ENCODE data around the gene HSFX3. TPM values are rescaled to one million over a fixed set of nuclear protein-coding genes. Genes with fewer than 3 reads are reported as not detected.
"Not testable (repeated sequence)": the region's sequence is repeated elsewhere in the genome, so short reads cannot be mapped to it uniquely, and the experiment has no call there.

Gene HSFX3
- total RNA-seq, 2 donors from 2014 or later: not detected

DNA sequence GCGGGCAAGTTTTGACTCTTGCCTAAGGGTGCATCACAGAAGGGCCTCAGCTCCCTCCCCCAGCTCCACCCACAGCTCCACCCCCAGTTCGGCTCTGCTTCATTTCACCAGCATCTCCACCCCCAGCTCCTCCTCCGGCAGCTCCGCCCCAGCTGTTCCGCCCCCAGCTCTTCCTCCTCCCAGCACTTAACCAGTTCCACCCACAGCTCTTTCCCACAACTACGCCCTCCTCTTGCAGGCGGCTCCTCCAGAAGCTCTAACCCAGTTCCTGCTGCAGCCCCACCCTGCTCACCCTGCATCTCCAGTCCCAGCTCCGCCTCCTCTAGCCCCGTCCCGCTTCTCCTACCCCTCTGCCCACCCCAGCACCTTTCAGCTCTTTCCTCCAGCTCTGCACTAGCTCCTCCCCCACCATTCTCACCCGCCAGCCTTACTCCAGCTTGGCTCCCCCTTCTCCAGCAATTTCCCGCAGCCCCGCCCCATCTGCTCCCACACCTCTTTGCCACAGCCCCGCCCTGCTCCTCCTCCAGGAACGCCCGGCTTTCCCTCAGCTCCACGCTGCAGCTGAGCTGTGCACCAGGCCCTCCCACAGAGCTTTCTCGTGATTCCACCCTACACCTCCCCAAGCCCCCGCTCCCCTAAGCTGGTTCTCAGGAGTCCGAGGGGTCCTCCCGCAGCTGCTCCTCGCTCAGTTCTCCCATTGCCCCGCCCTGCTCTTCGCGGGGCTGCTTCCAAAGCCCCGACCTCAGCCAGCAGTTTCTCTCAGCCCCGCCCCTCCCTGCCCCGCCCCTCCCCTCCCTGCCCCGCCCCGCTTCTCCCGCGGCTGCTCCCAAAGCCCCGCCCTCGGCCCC is 10.2 kb downstream of the HSFX3 start:
- Mint-ChIP-seq H3K4me3 (peak overlapping the region; percentile 95 to 96), H3K27me3 (ENCODE audit: low read depth) (peaks cover 12% of the 10 kb centered on the region), H3K36me3 (ENCODE audit: insufficient read depth in 2 of 2) (peaks cover 0 to 5% of the 10 kb centered on the region in 2 donors), H3K27ac (peak overlapping the region; percentile 95), H3K9me3 (no peaks in the 10 kb centered on the region), H3K4me1 (ENCODE audit: low read depth) (peaks cover 6% of the 10 kb centered on the region)
- ATAC-seq (replicated peaks in 1 of 2) (peak; percentile 56 to 60), DNase-seq (peak; percentile 87 to 91)

GRCh38 chrX:149537474-149537873 is 12.2 kb downstream of the HSFX3 start:
- H3K4me3 Mint-ChIP-seq; ATAC-seq (replicated peaks in 1 of 2); H3K27ac Mint-ChIP-seq; H3K36me3 Mint-ChIP-seq (ENCODE audit: insufficient read depth in 2 of 2); H3K4me1 Mint-ChIP-seq (ENCODE audit: low read depth); H3K9me3 Mint-ChIP-seq; DNase-seq: not testable (repeated sequence)
- H3K27me3 Mint-ChIP-seq (ENCODE audit: low read depth): peaks cover 12% of the 10 kb centered on the region

GRCh38 chrX:149534926-149535602 is 14.7 kb downstream of the HSFX3 start:
- peaks cover 12% of the 10 kb centered on the region for H3K27me3 Mint-ChIP-seq (ENCODE audit: low read depth)
- not testable (repeated sequence) for H3K4me1 Mint-ChIP-seq (ENCODE audit: low read depth); H3K36me3 Mint-ChIP-seq (ENCODE audit: insufficient read depth in 2 of 2); H3K27ac Mint-ChIP-seq; H3K4me3 Mint-ChIP-seq; DNase-seq; ATAC-seq (replicated peaks in 1 of 2); H3K9me3 Mint-ChIP-seq

GRCh38 chrX:149533999-149534398 is 15.7 kb downstream of the HSFX3 start:
- not testable (repeated sequence) for DNase-seq; H3K36me3 Mint-ChIP-seq (ENCODE audit: insufficient read depth in 2 of 2); H3K27ac Mint-ChIP-seq; ATAC-seq (replicated peaks in 1 of 2); H3K4me1 Mint-ChIP-seq (ENCODE audit: low read depth); H3K9me3 Mint-ChIP-seq; H3K4me3 Mint-ChIP-seq
- peaks cover 12% of the 10 kb centered on the region for H3K27me3 Mint-ChIP-seq (ENCODE audit: low read depth)

DNA sequence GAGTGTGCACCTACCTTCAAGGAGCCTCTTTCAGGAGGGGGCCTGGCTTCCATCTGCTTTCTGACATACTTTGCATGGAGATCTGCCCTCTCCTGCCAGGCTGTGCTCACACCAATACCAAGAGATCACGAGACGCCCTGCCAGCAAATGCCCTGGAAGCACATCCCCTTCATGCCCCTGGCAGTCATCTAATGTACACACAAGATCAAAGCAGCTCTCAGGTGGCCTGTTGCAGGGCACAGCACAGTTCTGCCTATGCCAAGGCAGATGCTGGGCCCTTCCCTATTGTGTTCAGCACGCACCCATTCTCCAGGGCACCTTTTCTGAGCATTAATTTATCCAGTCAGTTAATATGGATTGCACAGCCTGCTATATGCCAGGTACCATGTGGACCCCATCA is 16.9 kb downstream of the HSFX3 start:
- not testable (repeated sequence) for H3K4me1 Mint-ChIP-seq (ENCODE audit: low read depth); H3K27ac Mint-ChIP-seq; H3K9me3 Mint-ChIP-seq; H3K4me3 Mint-ChIP-seq; DNase-seq; H3K36me3 Mint-ChIP-seq (ENCODE audit: insufficient read depth in 2 of 2); ATAC-seq (replicated peaks in 1 of 2)
- H3K27me3 Mint-ChIP-seq (ENCODE audit: low read depth): peaks cover 12% of the 10 kb centered on the region

- Mint-ChIP-seq H3K9me3 (no peaks in the 10 kb centered on the region), H3K4me1 (ENCODE audit: low read depth) (peaks cover 6% of the 10 kb centered on the region), H3K4me3 (no peak overlapping the region), H3K27me3 (ENCODE audit: low read depth) (peaks cover 12% of the 10 kb centered on the region), H3K27ac (no peak overlapping the region), H3K36me3 (ENCODE audit: insufficient read depth in 2 of 2) (peaks cover 0 to 4% of the 10 kb centered on the region in 2 donors)
- DNase-seq (no peak), ATAC-seq (replicated peaks in 1 of 2) (peak; percentile 63 to 64)
Observed at GRCh38 chrX:149531599-149531998, 18.1 kb downstream of the HSFX3 start.

DNA sequence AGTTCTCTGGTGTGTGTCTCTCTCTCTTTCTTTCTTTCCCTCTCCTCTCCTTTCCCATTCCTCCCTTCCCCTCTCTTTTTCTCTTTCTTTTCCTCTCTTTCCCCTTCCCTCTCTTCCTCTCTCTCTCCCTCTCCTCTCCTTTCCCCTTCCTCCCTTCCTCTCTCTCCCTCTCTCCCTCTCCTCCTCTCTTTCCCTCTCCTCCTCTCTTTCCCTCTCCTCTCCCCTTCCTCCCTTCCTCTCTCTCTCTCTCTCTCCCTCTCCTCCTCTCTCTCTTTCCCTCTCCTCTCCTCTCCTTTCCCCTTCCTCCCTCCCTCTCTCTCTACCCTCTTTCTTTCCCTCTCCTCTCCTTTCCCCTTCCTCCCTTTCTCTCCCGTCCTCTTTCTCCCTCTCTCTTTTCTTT is 21.3 kb downstream of the HSFX3 start:
- Mint-ChIP-seq H3K27me3 (ENCODE audit: low read depth) (no peaks in the 10 kb centered on the region), H3K4me1 (ENCODE audit: low read depth) (peaks cover 6% of the 10 kb centered on the region), H3K9me3 (no peaks in the 10 kb centered on the region), H3K4me3 (no peak overlapping the region), H3K36me3 (ENCODE audit: insufficient read depth in 2 of 2) (no peaks in the 10 kb centered on the region), H3K27ac (peak overlapping the region; percentile 63)
- no peak for ATAC-seq (replicated peaks in 1 of 2)
- DNase-seq: no peak

DNA sequence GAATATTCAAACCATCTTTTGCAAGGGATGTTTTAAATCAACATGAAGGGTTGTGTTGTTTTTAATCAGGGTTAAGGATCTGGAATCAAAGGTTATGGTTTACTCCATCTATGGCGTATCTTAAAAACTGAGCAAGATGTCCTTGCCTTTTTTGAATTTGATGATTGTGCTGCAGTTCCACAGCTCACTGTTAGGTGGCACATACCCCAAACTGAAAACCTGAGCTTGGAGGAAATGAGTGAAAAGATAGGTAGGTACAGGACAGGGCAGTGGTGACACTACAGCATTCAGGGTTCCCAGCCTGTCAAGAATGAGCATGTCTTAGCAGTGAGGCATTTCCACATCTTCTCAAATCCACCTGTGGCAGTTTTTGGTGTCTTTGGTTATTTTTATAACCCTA is 22.0 kb downstream of the HSFX3 start:
- Mint-ChIP-seq H3K27me3 (ENCODE audit: low read depth) (peaks cover 3% of the 10 kb centered on the region), H3K27ac (no peak overlapping the region), H3K4me1 (ENCODE audit: low read depth) (peaks cover 6% of the 10 kb centered on the region), H3K36me3 (ENCODE audit: insufficient read depth in 2 of 2) (no peaks in the 10 kb centered on the region), H3K9me3 (no peaks in the 10 kb centered on the region), H3K4me3 (no peak overlapping the region)
- DNase-seq (peak; percentile 22 to 24), ATAC-seq (replicated peaks in 1 of 2) (peak in 1 of 2 donors; percentile 41)

- not testable (repeated sequence) for H3K9me3 Mint-ChIP-seq; DNase-seq; H3K4me1 Mint-ChIP-seq (ENCODE audit: low read depth); H3K36me3 Mint-ChIP-seq (ENCODE audit: insufficient read depth in 2 of 2); H3K27ac Mint-ChIP-seq; H3K4me3 Mint-ChIP-seq; ATAC-seq (replicated peaks in 1 of 2)
- H3K27me3 Mint-ChIP-seq (ENCODE audit: low read depth): peaks cover 11% of the 10 kb centered on the region
Observed at GRCh38 chrX:149526318-149527033, 23.2 kb downstream of the HSFX3 start.

DNA sequence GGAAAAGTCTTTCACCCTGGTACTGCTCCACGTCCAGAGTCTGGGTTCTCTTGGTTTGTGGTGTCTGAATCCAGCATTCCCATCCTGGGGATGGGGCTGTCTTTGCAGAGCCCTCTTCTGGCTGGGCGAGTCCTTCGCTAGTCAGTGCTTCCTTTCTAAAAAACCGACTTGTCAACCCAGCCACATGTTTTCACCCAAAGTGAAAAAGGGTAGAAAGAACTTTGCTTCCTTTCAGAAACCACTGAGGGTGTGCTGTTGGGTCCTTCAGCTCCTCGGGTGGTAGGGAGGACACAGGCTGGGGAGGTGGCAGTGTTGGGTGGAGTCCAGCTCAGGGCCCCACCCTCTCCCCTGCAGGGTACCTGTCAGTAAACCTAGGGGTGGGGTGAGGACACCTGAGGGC is 23.8 kb downstream of the HSFX3 start:
- H3K4me1 Mint-ChIP-seq (ENCODE audit: low read depth): peaks cover 13% of the 10 kb centered on the region
- not testable (repeated sequence) for H3K27ac Mint-ChIP-seq; DNase-seq; H3K9me3 Mint-ChIP-seq; H3K36me3 Mint-ChIP-seq (ENCODE audit: insufficient read depth in 2 of 2)
- H3K27me3 Mint-ChIP-seq (ENCODE audit: low read depth): peaks cover 11% of the 10 kb centered on the region
- ATAC-seq (replicated peaks in 1 of 2): peak; percentile 47 to 49
- peak overlapping the region; percentile 60 to 67 for H3K4me3 Mint-ChIP-seq

GRCh38 chrX:149525389-149525788 is 24.3 kb downstream of the HSFX3 start:
- Mint-ChIP-seq H3K27me3 (ENCODE audit: low read depth) (peaks cover 15% of the 10 kb centered on the region), H3K4me1 (ENCODE audit: low read depth) (peaks cover 17% of the 10 kb centered on the region)

DNA sequence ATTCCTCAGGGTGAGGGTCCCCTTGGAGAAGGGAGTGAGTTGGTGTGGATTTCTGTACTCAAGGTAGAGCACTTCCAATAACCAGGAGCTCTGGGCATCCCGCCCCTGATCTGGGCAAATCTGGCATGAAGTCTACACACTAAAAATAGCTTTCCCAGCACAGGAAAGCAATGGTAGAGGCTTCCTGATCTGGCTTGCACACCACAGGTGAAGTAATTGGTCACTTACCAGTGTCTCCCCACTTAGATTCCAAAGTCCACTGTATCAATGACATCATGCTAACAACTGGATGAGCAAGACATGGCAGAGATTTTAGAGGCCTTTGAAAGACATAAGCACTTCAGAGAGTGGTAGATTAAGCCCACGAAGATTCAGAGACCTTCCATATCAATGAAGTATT is 26.8 kb downstream of the HSFX3 start:
- ATAC-seq (replicated peaks in 1 of 2) (no peak), DNase-seq (no peak)
- Mint-ChIP-seq H3K36me3 (ENCODE audit: insufficient read depth in 2 of 2) (no peaks in the 10 kb centered on the region), H3K27me3 (ENCODE audit: low read depth) (peaks cover 33% of the 10 kb centered on the region), H3K9me3 (no peaks in the 10 kb centered on the region), H3K27ac (no peak overlapping the region), H3K4me3 (no peak overlapping the region), H3K4me1 (ENCODE audit: low read depth) (peaks cover 17% of the 10 kb centered on the region)

More at GRCh38 chrX:149525389-149525788, 24.3 kb downstream of the HSFX3 start:
- peak; percentile 94 to 95 for ATAC-seq (replicated peaks in 1 of 2)
- not testable (repeated sequence) for H3K9me3 Mint-ChIP-seq; H3K36me3 Mint-ChIP-seq (ENCODE audit: insufficient read depth in 2 of 2); H3K27ac Mint-ChIP-seq
- peak overlapping the region; percentile 52 to 67 for H3K4me3 Mint-ChIP-seq
- peak; percentile 58 to 70 for DNase-seq

DNA sequence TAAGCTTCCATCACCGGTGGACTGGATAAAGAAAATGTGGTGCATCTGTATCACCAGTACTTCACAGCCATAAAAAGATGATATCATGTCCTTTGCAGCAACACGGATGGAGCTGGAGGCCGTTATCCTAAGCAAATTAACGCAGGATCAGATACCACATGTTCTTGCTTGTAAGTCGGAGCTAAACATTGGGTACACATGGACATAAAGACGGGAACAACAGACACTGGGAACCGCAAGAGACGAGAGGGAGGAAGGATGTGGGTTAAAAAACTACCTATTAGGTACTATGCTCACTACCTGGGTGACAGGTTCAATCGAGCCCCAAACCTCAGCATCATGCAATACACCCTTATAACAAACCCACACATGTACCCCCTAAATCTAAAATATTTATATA is 28.3 kb downstream of the HSFX3 start:
- H3K4me3 Mint-ChIP-seq: peak overlapping the region; percentile 57 to 87

More for the DNA sequence above, 28.3 kb downstream of the HSFX3 start:
- Mint-ChIP-seq H3K36me3 (ENCODE audit: insufficient read depth in 2 of 2) (peaks cover 0 to 1% of the 10 kb centered on the region in 2 donors), H3K27ac (no peak overlapping the region), H3K9me3 (no peaks in the 10 kb centered on the region), H3K4me1 (ENCODE audit: low read depth) (peaks cover 21% of the 10 kb centered on the region), H3K27me3 (ENCODE audit: low read depth) (peaks cover 48% of the 10 kb centered on the region)
- no peak for ATAC-seq (replicated peaks in 1 of 2)
- no peak for DNase-seq
